SK-N-SH (cell line): ENCODE measurements around the gene ASZ1.

ENCODE experiments used
- FOSL2 ChIP-seq: IDR thresholded peaks from 2 replicates; pipeline ENCODE4 v1.4.0; 2012; ENCODE audit warnings: low read depth, mild to moderate bottlenecking, moderate library complexity, borderline replicate concordance
- GABPA ChIP-seq: IDR thresholded peaks from 2 replicates; pipeline ENCODE4 v1.4.0; 2012; ENCODE audit warnings: low read depth, mild to moderate bottlenecking
- JUND ChIP-seq: IDR thresholded peaks from 2 replicates; pipeline ENCODE4 v1.4.0; 2012
- RAD21 ChIP-seq: IDR thresholded peaks from 2 replicates; pipeline ENCODE4 v1.6.1; 2012; ENCODE audit warnings: mild to moderate bottlenecking, low read length
- YY1 ChIP-seq: IDR thresholded peaks from 2 replicates; pipeline ENCODE4 v1.4.0; 2012; ENCODE audit warnings: low read depth, mild to moderate bottlenecking
- TF ChIP-seq, protein P1 (sequence below): fragments of 200-600 bp; sonication (generic); IDR thresholded peaks from 2 replicates; pipeline ENCODE4 v1.6.1; 2017; ENCODE audit warnings: antibody characterized with exemption, mild to moderate bottlenecking, moderate library complexity

DNA sequence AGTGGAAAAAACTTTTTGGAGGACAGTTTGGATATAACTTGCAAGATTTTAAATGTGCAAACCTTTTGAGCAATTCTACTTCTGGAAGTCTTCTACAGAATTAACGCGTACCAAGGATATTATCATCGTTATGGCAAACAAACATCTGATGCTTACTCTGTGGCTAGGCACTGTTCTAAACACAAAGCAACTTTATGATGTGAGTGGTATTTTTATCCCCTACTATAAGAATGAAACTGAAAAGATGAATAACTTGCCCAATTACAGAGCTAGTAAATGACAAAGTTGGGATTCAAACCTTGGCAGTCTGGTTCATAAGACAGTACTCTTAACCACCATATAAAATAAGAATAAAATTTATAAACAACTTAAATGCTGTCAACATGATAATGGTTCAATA is 15.8 kb downstream of the ASZ1 start:
- TF ChIP-seq YY1 (no peak), FOSL2 (no peak), GABPA (no peak), JUND (no peak), RAD21 (no peak)
- TF ChIP-seq, protein P1, sequence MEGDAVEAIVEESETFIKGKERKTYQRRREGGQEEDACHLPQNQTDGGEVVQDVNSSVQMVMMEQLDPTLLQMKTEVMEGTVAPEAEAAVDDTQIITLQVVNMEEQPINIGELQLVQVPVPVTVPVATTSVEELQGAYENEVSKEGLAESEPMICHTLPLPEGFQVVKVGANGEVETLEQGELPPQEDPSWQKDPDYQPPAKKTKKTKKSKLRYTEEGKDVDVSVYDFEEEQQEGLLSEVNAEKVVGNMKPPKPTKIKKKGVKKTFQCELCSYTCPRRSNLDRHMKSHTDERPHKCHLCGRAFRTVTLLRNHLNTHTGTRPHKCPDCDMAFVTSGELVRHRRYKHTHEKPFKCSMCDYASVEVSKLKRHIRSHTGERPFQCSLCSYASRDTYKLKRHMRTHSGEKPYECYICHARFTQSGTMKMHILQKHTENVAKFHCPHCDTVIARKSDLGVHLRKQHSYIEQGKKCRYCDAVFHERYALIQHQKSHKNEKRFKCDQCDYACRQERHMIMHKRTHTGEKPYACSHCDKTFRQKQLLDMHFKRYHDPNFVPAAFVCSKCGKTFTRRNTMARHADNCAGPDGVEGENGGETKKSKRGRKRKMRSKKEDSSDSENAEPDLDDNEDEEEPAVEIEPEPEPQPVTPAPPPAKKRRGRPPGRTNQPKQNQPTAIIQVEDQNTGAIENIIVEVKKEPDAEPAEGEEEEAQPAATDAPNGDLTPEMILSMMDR: no peak
